CD4-positive, alpha-beta T cell treated with Interleukin-15 for 4 hours (primary cell): Measurements from ENCODE around the gene BNC2.
"Not testable (repeated sequence)": the region's sequence is repeated elsewhere in the genome, so short reads cannot be mapped to it uniquely, and the experiment has no call there.

Experiments used
- DNase-seq: peaks from one replicate; pipeline ENCODE4 v3.0.0-alpha.2; 2020; ENCODE audit warnings: low spot score

BNC2 gene

GRCh38 chr9:16870596-16871335, at the start of gene BNC2:
Gene BNC2, minus strand, starts transcription at chr9:16870670. Its CDS starts 22 bp downstream, at chr9:16870648.
- DNase-seq, result no peak

DNA sequence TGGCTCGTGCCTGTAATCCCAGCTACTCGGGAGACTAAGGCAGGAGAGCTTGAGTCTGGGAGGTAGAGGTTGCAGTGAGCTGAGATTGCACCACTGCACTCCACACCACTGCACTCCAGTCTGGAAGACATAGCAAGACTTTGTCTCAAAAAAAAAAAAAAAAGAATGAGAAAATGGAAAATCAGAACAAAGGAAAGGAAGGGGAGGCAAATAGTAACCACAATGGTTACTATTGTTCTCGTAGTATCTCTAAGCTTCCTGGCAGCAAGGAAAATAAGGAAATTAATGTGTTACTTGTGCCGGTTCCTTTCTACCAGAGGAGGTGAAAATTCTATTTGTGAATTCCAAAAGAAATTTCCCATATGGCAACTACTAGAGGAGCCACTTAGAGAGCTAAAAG, 48.5 kb upstream of the BNC2 start:
- DNase-seq, result no peak

DNA sequence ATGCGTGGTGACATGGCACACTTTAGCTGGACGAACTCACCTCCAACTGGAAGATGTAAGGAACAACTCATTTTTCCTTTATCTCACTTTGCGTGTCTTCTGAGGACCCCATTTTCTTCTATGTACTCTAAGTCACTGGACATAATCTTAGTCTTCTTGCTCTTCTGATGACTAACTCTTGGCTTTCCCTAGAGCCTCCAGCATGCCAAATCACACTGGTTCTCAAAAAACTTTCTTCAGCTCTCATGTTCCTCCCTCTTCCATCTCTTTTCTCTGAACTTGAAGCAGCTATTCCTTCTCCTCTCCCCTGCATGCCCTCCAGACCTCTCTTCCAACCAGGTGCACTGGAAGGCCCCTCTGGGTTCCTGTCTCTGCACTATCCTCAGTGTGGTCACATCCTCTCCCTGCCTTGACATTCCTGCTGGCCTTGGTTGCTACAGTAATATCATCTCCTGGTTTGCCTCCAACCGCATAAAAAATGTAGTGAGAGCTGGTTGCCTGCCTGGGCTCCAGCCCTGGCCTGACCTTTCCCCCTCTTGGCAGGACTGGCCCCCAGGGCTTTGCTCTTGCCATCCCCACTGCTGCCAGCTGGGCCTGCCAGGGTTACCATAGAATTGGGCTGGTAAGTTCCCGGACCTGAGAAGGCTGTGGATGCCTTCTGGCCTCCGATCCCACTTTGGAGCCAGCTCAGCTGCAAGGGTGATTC, 44.8 kb upstream of the BNC2 start:
- DNase-seq, result no peak

DNA sequence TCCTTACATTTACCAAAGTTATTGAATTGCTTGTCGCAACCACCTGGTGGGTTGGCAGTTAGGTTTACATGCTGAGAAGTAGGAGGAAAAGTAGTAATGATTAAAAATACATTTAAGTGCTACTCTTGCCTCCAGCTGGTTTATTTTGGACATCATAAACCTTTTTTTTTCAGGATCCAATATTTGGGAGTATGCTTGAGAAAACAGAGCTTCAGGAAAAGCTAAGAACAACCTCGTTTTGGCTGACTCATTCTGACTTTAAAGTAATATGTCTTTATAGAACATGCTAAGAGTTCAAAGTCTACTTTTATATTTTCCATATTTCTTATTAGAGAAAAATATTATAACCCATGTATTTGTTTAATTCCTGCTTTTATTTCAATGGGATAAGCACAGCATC, 41.7 kb upstream of the BNC2 start:
- no peak for DNase-seq

DNA sequence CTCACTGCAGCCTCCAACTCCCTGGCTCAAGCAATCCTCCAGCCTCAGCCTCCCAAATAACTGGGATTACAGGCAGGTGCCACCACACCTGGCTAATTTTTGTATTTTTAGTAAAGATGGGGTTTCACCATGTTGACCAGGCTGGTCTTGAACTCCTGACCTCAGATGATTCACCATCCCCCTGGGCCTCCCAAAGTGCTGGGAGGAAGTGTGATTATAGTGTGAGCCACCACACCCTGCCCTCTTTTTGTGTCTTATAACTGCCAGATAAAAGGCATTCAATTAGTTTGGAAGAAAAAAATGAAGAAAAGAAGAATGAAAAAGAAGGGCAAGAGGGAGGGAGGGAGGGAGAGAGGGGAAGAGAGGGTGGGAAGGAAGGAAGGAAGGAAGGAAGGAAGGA, 37.7 kb upstream of the BNC2 start:
- not testable (repeated sequence) for DNase-seq

DNA sequence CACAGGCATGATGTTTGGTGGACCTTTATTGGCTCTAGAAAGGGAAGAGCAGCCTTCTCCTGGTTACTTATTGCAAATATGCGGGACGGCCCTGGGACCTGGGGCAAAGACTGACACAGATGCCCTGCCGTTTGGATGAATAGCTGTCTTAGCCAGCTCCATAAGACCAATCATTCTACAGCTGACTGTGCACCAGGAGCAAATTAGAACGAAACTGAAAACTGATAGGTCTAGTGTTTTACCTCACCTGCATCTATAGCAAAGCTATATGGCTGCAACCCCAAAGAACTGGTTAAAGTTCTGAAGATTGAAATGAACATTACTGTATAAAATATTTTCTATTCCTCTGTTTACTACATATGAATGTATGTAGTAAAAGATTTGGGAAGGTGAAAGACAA, 34.2 kb upstream of the BNC2 start:
- DNase-seq, result no peak

DNA sequence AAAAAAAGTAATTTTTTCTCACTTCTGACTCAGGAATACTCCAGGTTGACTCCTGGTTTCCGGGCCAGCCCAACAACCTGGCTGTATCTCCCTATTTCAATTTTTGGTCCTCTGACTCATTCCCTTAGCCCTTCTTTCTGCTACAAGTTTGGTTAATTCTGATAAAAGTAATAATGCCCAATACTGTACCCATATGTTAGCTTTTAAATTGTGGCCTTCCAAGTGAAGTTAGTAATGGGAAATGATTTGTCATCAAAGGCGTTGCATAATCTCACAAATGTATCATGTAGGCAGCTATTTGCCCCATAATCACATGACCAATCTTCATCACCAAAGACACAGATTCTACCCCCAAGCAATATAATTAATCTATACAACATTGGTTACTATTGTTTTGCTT, 31.1 kb upstream of the BNC2 start:
- no peak for DNase-seq

GRCh38 chr9:16899606-16900005, 29.1 kb upstream of the BNC2 start:
- no peak for DNase-seq

- DNase-seq, result no peak
Measured at GRCh38 chr9:16898464-16898863, 28.0 kb upstream of the BNC2 start.

- DNase-seq, result no peak
Measured at GRCh38 chr9:16888594-16888993, 18.1 kb upstream of the BNC2 start.

DNA sequence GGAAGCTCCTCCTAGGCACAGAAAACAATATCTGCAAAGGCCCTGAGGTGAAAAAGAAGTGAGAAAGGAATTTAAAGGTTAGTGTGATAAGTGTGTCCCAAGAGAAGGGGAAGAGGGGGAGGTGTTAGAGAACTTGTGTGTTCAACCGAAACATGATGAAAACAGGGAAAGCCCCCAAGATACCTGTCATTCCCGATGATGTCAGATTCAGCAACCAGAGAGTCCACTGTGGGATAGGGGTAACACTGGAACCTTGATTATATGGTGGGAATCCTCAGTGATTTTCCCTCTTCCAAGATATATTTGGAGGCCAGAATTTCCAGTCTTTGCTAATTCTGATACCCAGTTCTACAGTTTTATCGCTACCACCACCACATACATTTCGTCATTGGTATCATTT, 15.5 kb upstream of the BNC2 start:
- no peak for DNase-seq

- DNase-seq, result no peak
Measured at GRCh38 chr9:16884952-16885513, 14.6 kb upstream of the BNC2 start.

GRCh38 chr9:16884373-16884772, 13.9 kb upstream of the BNC2 start:
- DNase-seq, result no peak

GRCh38 chr9:16883586-16883985, 13.1 kb upstream of the BNC2 start:
- DNase-seq, result no peak

DNA sequence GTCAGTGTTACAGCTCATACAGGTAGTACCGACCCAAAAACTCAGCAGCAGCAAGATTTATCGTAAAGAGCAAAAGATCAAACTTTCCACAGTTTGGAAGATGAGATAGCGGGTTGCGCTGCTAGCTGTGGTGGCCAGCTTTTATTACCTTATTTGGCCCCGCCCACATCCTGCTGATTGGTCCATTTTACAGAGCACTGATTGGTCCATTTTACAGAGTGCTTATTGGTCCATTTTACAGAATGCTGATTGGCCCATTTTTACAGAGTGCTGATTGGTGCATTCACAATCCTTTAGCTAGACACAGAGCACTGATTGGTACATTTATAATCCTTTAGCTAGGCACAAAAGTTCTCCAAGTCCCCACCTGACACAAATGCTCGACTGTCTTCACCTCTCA, 12.0 kb upstream of the BNC2 start:
- DNase-seq, result not testable (repeated sequence)

DNA sequence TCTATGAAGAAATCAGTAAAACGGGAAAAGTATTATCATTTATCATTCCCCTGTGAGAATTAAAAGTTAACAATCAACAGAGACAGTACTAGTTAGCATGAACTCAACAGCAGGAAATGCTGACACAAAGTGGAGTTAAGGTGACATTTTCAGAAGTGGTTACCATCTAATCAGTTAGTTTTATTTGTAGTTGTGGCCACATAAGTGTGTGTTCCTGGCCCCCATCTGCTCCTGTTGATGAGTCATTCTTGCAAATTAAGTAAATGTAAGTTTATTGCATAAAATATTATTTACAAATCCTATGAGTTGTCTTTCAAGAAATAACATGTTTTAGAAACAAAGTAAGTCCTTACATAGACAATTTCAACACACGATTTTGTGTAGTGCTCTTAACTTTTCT, 8.9 kb upstream of the BNC2 start:
- no peak for DNase-seq

DNA sequence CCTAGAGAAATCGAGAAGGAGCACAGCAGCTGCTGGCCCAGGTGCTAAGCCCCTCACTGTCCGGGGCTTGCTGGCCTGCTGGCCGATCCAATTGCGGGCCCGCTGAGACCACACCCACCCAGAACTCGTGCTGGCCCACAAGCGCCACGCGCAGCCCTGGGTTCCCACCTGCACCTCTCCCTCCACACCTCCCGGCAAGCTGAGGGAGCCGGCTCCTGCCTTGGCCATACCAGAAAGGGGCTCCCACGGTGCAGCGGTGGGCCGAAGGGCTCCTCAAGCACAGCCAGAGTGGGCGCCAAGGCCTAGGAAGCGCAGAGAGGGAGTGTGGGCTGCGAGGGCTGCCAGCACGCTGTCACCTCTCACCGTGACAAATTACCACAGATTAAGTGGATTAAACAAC, 6.8 kb upstream of the BNC2 start:
- DNase-seq, result no peak

GRCh38 chr9:16873126-16873802, 2.8 kb upstream of the BNC2 start:
- no peak for DNase-seq

DNA sequence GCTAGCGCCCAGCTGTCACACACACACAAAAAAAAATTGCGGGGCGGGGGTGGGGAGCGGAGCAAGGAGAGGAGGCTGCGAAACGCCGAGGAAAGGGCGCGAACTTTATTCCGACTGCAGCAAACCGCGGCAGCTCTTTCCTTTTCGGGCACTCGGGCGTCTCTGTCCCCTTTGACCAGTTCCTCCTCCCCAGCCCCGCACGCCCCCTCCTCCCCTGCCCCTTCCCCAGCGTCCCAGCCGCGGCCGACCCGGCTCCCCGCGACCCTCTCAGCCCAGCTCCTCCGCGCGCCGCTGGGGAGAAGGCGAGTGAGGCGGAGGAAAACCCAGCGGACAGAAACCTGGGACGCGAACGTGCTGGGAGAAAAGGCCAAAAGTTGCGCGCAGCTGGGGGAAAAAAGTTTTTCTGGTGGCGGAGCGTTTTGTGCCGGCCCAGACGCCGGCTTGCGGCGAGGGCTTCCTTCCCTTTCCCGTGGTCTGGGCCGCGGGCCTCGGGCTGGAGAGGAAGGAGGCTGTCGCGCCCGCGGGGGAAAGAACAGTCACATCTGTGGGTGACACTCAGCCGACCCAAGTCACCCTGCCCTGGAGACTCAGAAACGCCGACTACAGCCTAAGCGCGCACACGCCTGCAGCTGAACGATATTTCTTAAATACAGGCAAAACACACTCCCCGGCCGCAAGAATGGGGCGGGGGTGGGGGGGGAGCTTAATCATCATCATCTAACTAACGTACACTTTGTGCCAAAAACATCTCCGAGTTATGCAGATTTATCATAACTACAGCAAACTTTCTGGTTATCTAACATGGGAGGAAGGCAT, 1.1 kb upstream of the BNC2 start:
- peak; percentile 2 for DNase-seq

DNA sequence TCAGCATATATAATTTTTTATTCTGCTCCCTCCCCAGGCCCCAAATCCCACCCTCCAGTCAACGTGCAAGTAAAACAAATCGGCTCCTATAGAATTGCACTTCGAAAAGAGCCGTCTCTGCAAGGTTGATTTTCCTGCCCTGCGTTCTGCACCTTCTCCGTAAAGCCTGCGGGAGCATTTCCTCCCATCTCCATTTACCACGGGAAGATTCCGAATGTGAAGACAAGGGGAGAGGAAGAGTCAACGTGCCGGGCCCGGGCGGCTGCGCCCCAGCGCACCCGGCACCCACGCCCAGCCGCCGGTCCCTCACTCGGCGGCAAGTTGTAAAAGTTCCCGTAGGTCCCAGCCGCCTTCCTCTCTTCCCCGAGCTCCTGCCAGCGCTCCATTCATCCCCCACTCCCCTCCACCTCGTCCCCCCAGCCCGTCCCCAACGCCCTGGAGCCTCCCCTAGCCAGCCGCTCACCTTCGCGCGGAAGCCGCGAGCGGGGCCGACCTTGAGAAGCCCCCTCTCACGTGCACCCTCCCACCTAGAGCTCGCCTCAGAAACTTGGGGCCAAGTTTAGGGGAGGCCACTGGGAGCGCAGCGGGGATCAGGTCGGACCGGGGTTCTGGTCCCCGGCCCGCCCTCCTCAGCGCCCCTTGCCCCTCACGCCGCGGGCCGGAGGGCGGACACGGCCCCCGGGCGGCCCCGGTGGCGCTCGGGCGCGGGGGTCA, 431 bp downstream of the BNC2 start:
- no peak for DNase-seq

DNA sequence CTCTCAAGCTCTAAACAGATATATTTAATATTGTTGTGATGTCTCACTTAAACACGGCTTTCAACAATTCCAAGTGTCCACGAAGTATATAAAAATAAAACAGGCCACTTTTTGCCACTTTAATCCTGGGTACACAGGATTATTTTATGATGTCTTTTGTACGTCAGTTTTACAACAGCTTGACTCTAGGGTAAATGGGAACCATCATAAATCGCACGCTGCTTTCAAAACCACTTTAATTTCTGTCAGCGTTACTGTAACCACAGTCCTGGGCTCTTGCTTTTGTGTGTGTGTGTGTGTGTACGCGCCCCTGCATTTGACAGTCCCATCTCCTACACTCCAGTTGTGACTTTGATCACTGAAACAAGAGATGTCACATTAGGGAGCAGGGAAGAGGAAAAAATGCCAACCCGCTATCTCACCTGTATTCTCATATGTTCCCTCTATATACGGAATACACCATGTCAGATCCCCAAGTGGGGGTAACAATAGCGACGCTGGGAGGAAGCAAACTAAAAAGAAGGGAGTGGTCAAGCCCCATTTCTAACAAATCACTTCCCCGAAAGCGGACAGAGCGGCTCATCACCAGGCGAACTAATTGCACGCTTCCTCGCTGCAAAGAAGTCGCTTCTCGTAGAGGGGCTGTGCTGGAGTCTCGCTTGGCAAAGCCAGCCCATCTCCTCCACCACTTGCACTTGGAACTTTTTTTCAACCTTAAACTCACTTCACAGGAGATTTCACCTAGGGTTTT, 1.2 kb downstream of the BNC2 start:
- no peak for DNase-seq
